Measurements from ENCODE around the gene VIL1.
A peak's percentile ranks its signal among the peaks of the same experiment; 100 is the strongest.

VIL1 gene

GRCh38 chr2:218418717-218419458, at the start of gene VIL1:
Gene VIL1, plus strand, starts transcription at chr2:218419123. Its CDS starts 4,656 bp downstream, at chr2:218423779.
- H3K4me3 ChIP-seq (ENCODE audit: low read depth, low read length), result no peak within 1 kb of the TSS
- no peak for DNase-seq (ENCODE audit: low read depth)

GRCh38 chr2:218369330-218369729, 49.6 kb upstream of the VIL1 start:
- no peak overlapping the region for H3K4me3 ChIP-seq (ENCODE audit: low read depth, low read length)
- no peak for DNase-seq (ENCODE audit: low read depth)

GRCh38 chr2:218370410-218371063, 48.4 kb upstream of the VIL1 start:
- peak; percentile 49 for DNase-seq (ENCODE audit: low read depth)

GRCh38 chr2:218371983-218372350, 47.0 kb upstream of the VIL1 start:
- DNase-seq (ENCODE audit: low read depth), result no peak
- H3K4me3 ChIP-seq (ENCODE audit: low read depth, low read length), result no peak overlapping the region

More at GRCh38 chr2:218370410-218371063, 48.4 kb upstream of the VIL1 start:
- no peak overlapping the region for H3K4me3 ChIP-seq (ENCODE audit: low read depth, low read length)

GRCh38 chr2:218374795-218375194, 44.1 kb upstream of the VIL1 start:
- H3K4me3 ChIP-seq (ENCODE audit: low read depth, low read length), result no peak overlapping the region
- no peak for DNase-seq (ENCODE audit: low read depth)

GRCh38 chr2:218375212-218375611, 43.7 kb upstream of the VIL1 start:
- no peak overlapping the region for H3K4me3 ChIP-seq (ENCODE audit: low read depth, low read length)
- no peak for DNase-seq (ENCODE audit: low read depth)

GRCh38 chr2:218378053-218378452, 40.9 kb upstream of the VIL1 start:
- no peak overlapping the region for H3K4me3 ChIP-seq (ENCODE audit: low read depth, low read length)
- DNase-seq (ENCODE audit: low read depth), result no peak

GRCh38 chr2:218381916-218382366, 37.0 kb upstream of the VIL1 start, which contains the start of gene SLC11A1:
Gene SLC11A1, plus strand, starts transcription at chr2:218382273. Its CDS starts 96 bp downstream, at chr2:218382369.
- no peak for DNase-seq (ENCODE audit: low read depth)
- no peak within 1 kb of the TSS for H3K4me3 ChIP-seq (ENCODE audit: low read depth, low read length)

GRCh38 chr2:218382785-218383184, 36.1 kb upstream of the VIL1 start:
- H3K4me3 ChIP-seq (ENCODE audit: low read depth, low read length), result no peak overlapping the region
- no peak for DNase-seq (ENCODE audit: low read depth)

GRCh38 chr2:218383892-218384519, 34.9 kb upstream of the VIL1 start:
- H3K4me3 ChIP-seq (ENCODE audit: low read depth, low read length), result no peak overlapping the region
- DNase-seq (ENCODE audit: low read depth), result no peak

- no peak for DNase-seq (ENCODE audit: low read depth)
- H3K4me3 ChIP-seq (ENCODE audit: low read depth, low read length), result no peak overlapping the region
Observed at GRCh38 chr2:218384975-218385374, 33.9 kb upstream of the VIL1 start.

GRCh38 chr2:218386505-218387368, 32.2 kb upstream of the VIL1 start:
- H3K4me3 ChIP-seq (ENCODE audit: low read depth, low read length), result no peak overlapping the region
- DNase-seq (ENCODE audit: low read depth), result no peak

- H3K4me3 ChIP-seq (ENCODE audit: low read depth, low read length), result peak overlapping the region; percentile 35
- DNase-seq (ENCODE audit: low read depth), result no peak
Observed at GRCh38 chr2:218387369-218388194, 31.3 kb upstream of the VIL1 start.

- DNase-seq (ENCODE audit: low read depth), result no peak
- no peak overlapping the region for H3K4me3 ChIP-seq (ENCODE audit: low read depth, low read length)
Observed at GRCh38 chr2:218389333-218390150, 29.4 kb upstream of the VIL1 start.

- H3K4me3 ChIP-seq (ENCODE audit: low read depth, low read length), result no peak overlapping the region
- DNase-seq (ENCODE audit: low read depth), result no peak
Observed at GRCh38 chr2:218391202-218391601, 27.7 kb upstream of the VIL1 start.

GRCh38 chr2:218392459-218392858, 26.5 kb upstream of the VIL1 start:
- H3K4me3 ChIP-seq (ENCODE audit: low read depth, low read length), result no peak overlapping the region
- DNase-seq (ENCODE audit: low read depth), result no peak

GRCh38 chr2:218392891-218393462, 25.9 kb upstream of the VIL1 start:
- no peak overlapping the region for H3K4me3 ChIP-seq (ENCODE audit: low read depth, low read length)
- DNase-seq (ENCODE audit: low read depth), result no peak
